Ishikawa (cell line): ENCODE results near the gene SLC25A12.

Experiments
- CEBPB ChIP-seq: IDR thresholded peaks from 2 replicates; pipeline ENCODE4 v1.6.1; 2012
- CREB1 ChIP-seq: IDR thresholded peaks from 2 replicates; pipeline ENCODE4 v1.6.1; 2012; ENCODE audit warnings: low read depth
- EGR1 ChIP-seq: IDR thresholded peaks from 2 replicates; pipeline ENCODE4 v1.6.1; 2012
- EP300 ChIP-seq: IDR thresholded peaks from 2 replicates; pipeline ENCODE4 v1.6.1; 2012; ENCODE audit warnings: borderline replicate concordance
- FOXM1 ChIP-seq: IDR thresholded peaks from 2 replicates; pipeline ENCODE4 v1.6.1; 2012; ENCODE audit warnings: low read depth, borderline replicate concordance
- NFIC ChIP-seq: IDR thresholded peaks from 2 replicates; pipeline ENCODE4 v1.6.1; 2012
- RAD21 ChIP-seq: IDR thresholded peaks from 2 replicates; pipeline ENCODE4 v1.6.1; 2012; ENCODE audit warnings: low read depth
- TAF1 ChIP-seq: IDR thresholded peaks from 2 replicates; pipeline ENCODE4 v1.6.1; 2012; ENCODE audit warnings: low read depth, mild to moderate bottlenecking
- TCF12 ChIP-seq: IDR thresholded peaks from 2 replicates; pipeline ENCODE4 v1.6.1; 2012; ENCODE audit warnings: low read depth
- TEAD4 ChIP-seq: IDR thresholded peaks from 2 replicates; pipeline ENCODE4 v1.6.1; 2012
- YY1 ChIP-seq: IDR thresholded peaks from 2 replicates; pipeline ENCODE4 v1.6.1; 2012; ENCODE audit warnings: low read depth
- ZBTB7A ChIP-seq: IDR thresholded peaks from 2 replicates; pipeline ENCODE4 v1.6.1; 2012; ENCODE audit warnings: low read depth
- TF ChIP-seq, protein P1 (sequence below): IDR thresholded peaks from 2 replicates; pipeline ENCODE4 v1.6.1; 2012; ENCODE audit warnings: low read depth, mild to moderate bottlenecking
- TF ChIP-seq, protein P2 (sequence below): IDR thresholded peaks from 2 replicates; pipeline ENCODE4 v1.6.1; 2012
- TF ChIP-seq, protein P3 (sequence below): IDR thresholded peaks from 2 replicates; pipeline ENCODE4 v1.6.1; 2012

SLC25A12 gene

DNA sequence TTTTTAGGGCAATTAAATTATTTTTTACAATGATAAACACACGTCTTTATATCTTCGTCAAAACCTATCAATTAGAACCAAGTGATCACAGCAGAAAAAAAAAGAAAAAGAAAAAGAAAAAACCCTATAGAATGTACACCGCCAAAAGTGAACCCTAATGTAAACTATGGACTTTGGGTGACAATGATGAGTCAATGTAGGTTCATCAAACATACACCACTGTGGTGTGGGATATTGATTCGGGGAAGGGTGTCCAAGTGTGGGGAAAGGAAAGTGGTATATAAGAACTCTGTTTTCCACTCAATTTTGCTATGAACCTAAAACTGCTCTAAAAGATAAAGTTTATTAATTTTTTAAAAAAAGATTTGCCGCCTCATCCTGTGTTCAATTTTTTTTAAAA is 121.7 kb downstream of the SLC25A12 start:
- TF ChIP-seq TAF1 (no peak), NFIC (no peak), FOXM1 (no peak), RAD21 (no peak), EP300 (no peak), CREB1 (no peak), EGR1 (no peak), TCF12 (no peak), YY1 (no peak), CEBPB (no peak), TEAD4 (no peak), ZBTB7A (no peak)
- TF ChIP-seq, protein P1, sequence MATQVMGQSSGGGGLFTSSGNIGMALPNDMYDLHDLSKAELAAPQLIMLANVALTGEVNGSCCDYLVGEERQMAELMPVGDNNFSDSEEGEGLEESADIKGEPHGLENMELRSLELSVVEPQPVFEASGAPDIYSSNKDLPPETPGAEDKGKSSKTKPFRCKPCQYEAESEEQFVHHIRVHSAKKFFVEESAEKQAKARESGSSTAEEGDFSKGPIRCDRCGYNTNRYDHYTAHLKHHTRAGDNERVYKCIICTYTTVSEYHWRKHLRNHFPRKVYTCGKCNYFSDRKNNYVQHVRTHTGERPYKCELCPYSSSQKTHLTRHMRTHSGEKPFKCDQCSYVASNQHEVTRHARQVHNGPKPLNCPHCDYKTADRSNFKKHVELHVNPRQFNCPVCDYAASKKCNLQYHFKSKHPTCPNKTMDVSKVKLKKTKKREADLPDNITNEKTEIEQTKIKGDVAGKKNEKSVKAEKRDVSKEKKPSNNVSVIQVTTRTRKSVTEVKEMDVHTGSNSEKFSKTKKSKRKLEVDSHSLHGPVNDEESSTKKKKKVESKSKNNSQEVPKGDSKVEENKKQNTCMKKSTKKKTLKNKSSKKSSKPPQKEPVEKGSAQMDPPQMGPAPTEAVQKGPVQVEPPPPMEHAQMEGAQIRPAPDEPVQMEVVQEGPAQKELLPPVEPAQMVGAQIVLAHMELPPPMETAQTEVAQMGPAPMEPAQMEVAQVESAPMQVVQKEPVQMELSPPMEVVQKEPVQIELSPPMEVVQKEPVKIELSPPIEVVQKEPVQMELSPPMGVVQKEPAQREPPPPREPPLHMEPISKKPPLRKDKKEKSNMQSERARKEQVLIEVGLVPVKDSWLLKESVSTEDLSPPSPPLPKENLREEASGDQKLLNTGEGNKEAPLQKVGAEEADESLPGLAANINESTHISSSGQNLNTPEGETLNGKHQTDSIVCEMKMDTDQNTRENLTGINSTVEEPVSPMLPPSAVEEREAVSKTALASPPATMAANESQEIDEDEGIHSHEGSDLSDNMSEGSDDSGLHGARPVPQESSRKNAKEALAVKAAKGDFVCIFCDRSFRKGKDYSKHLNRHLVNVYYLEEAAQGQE: no peak
- TF ChIP-seq, protein P2, sequence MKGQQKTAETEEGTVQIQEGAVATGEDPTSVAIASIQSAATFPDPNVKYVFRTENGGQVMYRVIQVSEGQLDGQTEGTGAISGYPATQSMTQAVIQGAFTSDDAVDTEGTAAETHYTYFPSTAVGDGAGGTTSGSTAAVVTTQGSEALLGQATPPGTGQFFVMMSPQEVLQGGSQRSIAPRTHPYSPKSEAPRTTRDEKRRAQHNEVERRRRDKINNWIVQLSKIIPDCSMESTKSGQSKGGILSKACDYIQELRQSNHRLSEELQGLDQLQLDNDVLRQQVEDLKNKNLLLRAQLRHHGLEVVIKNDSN: no peak
- TF ChIP-seq, protein P3, sequence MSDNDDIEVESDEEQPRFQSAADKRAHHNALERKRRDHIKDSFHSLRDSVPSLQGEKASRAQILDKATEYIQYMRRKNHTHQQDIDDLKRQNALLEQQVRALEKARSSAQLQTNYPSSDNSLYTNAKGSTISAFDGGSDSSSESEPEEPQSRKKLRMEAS: no peak

DNA sequence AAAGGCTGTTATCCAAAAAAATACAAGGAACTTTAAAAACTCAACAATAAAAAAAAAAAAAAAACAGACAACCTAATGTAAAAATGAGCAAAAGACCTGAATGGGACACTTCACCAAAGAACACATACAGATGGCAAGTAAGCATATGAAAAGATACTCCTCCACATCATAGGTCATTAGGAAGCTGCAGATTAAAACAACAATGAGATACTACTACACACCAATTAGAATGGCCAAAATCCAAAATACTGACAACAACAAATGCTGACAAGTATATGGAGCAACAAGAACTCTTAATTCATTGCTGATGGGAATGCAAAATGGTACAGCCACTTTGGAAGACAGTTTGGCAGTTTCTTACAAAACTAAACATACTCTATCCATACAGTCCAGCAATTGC is 122.6 kb downstream of the SLC25A12 start:
- no peak for TF ChIP-seq TAF1
- TF ChIP-seq RAD21: no peak
- TF ChIP-seq, protein P3: no peak
- TF ChIP-seq, protein P2: no peak
- no peak for TF ChIP-seq NFIC
- no peak for TF ChIP-seq TCF12
- TF ChIP-seq CEBPB: no peak
- no peak for TF ChIP-seq FOXM1
- TF ChIP-seq YY1: no peak
- TF ChIP-seq CREB1: no peak
- TF ChIP-seq, protein P1: no peak
- TF ChIP-seq EP300: no peak
- TF ChIP-seq EGR1: no peak
- TF ChIP-seq TEAD4: no peak
- TF ChIP-seq ZBTB7A: no peak

DNA sequence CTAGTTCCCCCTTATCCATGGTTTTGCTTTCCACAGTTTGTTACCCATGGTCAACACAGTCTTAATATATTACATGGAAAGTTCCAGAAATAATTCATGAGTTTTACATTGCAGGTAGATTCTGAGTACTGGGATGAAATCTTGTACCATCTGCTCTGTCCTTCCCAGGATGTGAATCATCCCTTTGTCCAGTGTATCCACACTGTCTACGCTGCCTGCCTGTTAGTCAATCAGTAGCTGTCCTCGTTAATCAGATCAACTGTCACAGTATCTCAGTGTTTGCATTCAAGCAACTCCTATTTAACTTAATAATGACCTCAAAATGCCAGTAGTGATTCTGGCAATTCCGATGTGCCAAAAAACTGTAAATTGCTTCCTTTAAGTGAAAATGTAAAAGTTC is 130.4 kb downstream of the SLC25A12 start:
- TF ChIP-seq TCF12: no peak
- TF ChIP-seq FOXM1: no peak
- TF ChIP-seq NFIC: no peak
- no peak for TF ChIP-seq EP300
- no peak for TF ChIP-seq ZBTB7A
- no peak for TF ChIP-seq EGR1
- TF ChIP-seq, protein P3: no peak
- TF ChIP-seq TAF1: no peak
- TF ChIP-seq, protein P2: no peak
- no peak for TF ChIP-seq CREB1
- TF ChIP-seq CEBPB: no peak

DNA sequence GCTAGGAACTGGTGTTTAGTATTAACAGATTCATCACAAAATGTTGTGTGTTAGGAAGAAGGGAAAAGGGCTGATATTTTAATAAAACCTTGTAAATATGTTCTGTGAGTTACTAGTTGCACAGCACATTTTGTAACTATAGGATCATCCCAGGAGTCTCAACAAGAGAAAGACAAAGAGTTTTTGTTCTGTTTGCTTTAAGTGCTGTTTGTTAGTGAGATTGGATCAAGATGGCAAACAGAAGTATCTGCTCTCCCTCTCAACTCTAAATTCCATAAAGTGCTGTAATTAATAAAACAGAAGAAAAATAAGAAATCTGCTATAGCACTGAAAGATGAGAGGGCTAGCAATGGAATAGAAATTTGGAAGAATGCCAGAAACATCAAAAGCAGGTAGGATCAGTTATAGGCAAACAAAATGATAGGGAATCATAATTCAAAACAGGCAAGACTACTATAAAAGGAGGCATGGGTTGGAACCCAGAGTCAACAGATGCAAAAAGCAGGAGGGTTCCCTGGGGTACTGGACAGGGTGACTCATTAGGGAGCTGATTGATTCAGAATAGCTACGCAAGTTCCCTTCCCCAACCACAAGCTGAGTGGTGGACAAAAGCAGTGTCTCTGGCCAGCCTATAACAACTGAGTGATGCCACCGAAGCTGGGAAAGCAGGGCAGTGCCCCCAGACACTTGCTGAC is 131.0 kb downstream of the SLC25A12 start:
- no peak for TF ChIP-seq FOXM1
- TF ChIP-seq ZBTB7A: no peak
- no peak for TF ChIP-seq TEAD4
- TF ChIP-seq YY1: no peak
- no peak for TF ChIP-seq EGR1
- no peak for TF ChIP-seq TAF1
- TF ChIP-seq, protein P3: no peak
